ENCODE data around the gene ATP13A2.
A peak's percentile ranks its signal among the peaks of the same experiment; 100 is the strongest.
"Not testable (repeated sequence)": the region's sequence is repeated elsewhere in the genome, so short reads cannot be mapped to it uniquely, and the experiment has no call there.

Gene ATP13A2

GRCh38 chr1:16966282-16966681 is 45.4 kb downstream of the ATP13A2 start:
- Histone ChIP-seq H3K36me3 (ENCODE audit: control insufficient read depth, insufficient read depth, low read length) (peaks cover 15% of the 10 kb centered on the region), H3K9me3 (ENCODE audit: control insufficient read depth, low read length) (no peaks in the 10 kb centered on the region), H3K4me1 (ENCODE audit: control insufficient read depth, insufficient read depth, low read length, poor library complexity, severe bottlenecking) (no peaks in the 10 kb centered on the region), H3K27me3 (replicated peaks; ENCODE audit: control insufficient read depth, insufficient read depth, low read length, poor library complexity, severe bottlenecking) (no peaks in the 10 kb centered on the region), H3K4me3 (ENCODE audit: insufficient read depth, low read depth, low read length, poor library complexity, severe bottlenecking) (no peak overlapping the region), H3K27ac (ENCODE audit: insufficient read depth, low read length, poor library complexity, severe bottlenecking) (no peak overlapping the region)
- no peak for DNase-seq

- H3K4me3 ChIP-seq (ENCODE audit: insufficient read depth, low read depth, low read length, poor library complexity, severe bottlenecking): no peak overlapping the region
- H3K4me1 ChIP-seq (ENCODE audit: control insufficient read depth, insufficient read depth, low read length, poor library complexity, severe bottlenecking): no peaks in the 10 kb centered on the region
- no peak for DNase-seq
- peaks cover 15% of the 10 kb centered on the region for H3K36me3 ChIP-seq (ENCODE audit: control insufficient read depth, insufficient read depth, low read length)
- H3K9me3 ChIP-seq (ENCODE audit: control insufficient read depth, low read length): no peaks in the 10 kb centered on the region
- no peak overlapping the region for H3K27ac ChIP-seq (ENCODE audit: insufficient read depth, low read length, poor library complexity, severe bottlenecking)
- H3K27me3 ChIP-seq (replicated peaks; ENCODE audit: control insufficient read depth, insufficient read depth, low read length, poor library complexity, severe bottlenecking): no peaks in the 10 kb centered on the region
These were observed 46.2 kb downstream of the ATP13A2 start for GRCh38 chr1:16965486-16966067.

DNA sequence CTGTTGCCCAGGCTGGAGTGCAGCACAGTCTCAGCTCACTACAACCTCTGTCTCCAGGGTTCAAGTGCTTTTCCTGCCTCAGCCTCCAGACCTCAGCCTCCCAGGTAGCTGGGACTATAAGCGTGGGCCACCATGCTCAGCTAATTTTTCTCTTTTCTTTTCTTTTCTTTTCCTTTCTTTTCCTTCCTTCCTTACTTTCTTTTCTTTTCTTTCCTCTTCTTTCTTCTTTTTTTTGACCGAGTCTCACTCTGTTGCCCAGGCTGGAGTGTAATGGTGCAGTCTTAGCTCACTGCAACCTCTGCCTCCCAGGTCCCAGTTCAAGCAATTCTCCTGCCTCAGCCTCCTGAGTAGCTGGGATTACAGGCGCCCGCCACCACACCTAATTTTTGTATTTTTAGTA is 47.6 kb downstream of the ATP13A2 start:
- H3K27ac ChIP-seq (ENCODE audit: insufficient read depth, low read length, poor library complexity, severe bottlenecking); H3K4me3 ChIP-seq (ENCODE audit: insufficient read depth, low read depth, low read length, poor library complexity, severe bottlenecking); H3K9me3 ChIP-seq (ENCODE audit: control insufficient read depth, low read length); H3K27me3 ChIP-seq (replicated peaks; ENCODE audit: control insufficient read depth, insufficient read depth, low read length, poor library complexity, severe bottlenecking); H3K4me1 ChIP-seq (ENCODE audit: control insufficient read depth, insufficient read depth, low read length, poor library complexity, severe bottlenecking); DNase-seq: not testable (repeated sequence)
- H3K36me3 ChIP-seq (ENCODE audit: control insufficient read depth, insufficient read depth, low read length): peaks cover 12% of the 10 kb centered on the region

DNA sequence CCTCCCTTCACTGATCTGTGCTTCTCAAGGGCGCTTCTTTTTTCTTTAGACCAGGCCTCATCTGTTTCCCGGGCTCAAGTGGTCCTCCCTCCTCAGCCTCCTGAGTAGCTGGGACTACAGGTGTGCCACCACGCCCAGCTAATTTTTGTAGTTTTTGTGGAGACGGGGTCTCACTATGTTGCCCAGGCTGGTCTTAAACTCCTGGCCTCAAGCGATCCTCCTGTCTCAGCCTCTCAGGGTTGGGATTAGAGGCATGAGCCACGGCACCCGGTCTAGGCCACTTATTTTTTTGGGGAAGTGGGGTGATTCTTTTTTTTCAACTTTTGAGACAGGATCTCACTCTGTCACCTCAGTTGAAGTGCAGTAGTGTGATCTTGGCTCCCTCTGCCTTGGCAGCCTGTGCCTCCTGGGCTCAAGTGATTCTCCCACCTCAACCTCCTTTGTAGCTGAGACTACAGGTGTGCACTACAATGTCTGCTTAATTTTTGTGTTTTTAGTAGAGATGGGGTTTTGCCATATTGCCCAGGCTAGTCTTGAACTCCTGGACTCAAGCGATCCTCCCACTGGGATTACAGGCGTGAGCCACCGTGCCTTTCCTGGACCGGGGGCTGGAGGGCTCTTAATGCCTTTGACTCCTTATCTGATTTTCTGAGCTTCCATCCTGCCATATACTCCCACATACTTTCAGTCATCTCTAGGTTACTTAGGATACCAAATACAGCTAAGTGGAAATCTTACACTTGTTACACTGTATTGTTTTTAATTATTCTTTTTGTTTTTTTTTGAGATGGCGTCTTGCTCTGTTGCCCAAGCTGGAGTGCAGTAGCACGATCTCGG is 50.2 kb downstream of the ATP13A2 start:
- peaks cover 2% of the 10 kb centered on the region for H3K36me3 ChIP-seq (ENCODE audit: control insufficient read depth, insufficient read depth, low read length)
- no peak overlapping the region for H3K27ac ChIP-seq (ENCODE audit: insufficient read depth, low read length, poor library complexity, severe bottlenecking)
- no peaks in the 10 kb centered on the region for H3K9me3 ChIP-seq (ENCODE audit: control insufficient read depth, low read length)
- no peak for DNase-seq
- no peaks in the 10 kb centered on the region for H3K4me1 ChIP-seq (ENCODE audit: control insufficient read depth, insufficient read depth, low read length, poor library complexity, severe bottlenecking)
- peak overlapping the region; percentile 40 for H3K4me3 ChIP-seq (ENCODE audit: insufficient read depth, low read depth, low read length, poor library complexity, severe bottlenecking)
- H3K27me3 ChIP-seq (replicated peaks; ENCODE audit: control insufficient read depth, insufficient read depth, low read length, poor library complexity, severe bottlenecking): no peaks in the 10 kb centered on the region

DNA sequence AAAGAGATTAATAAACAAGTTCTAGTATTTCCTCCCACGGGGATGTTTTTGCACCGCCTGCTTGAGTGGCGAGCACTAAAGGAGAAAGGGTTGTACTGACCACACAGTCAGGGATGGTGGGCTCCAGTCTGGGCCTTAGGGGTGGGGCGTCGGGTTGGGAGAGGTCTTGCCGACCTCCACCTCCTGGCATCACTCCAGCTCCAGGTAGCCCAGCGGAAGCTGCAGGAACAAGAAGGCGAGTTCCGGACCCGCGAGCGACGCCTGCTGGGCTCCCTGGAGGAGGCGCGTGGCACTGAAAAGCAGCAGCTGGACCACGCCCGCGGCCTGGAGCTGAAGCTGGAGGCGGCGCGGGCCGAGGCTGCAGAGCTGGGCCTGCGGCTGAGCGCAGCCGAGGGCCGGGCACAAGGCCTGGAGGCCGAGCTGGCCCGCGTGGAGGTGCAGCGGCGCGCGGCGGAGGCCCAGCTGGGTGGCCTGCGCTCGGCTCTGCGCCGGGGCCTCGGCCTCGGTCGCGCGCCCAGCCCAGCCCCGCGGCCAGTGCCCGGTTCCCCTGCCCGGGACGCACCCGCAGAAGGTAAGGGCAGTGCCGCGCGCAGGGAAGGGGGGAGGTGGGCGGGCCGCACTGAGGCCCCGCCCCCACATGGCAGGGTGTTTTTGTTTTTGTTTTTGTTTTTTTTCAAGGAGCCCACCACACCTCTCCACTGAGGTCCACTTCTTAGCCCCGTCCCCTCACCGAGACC is 51.0 kb downstream of the ATP13A2 start:
- peak; percentile 51 to 72 (median 56) for DNase-seq
- H3K4me3 ChIP-seq (ENCODE audit: insufficient read depth, low read depth, low read length, poor library complexity, severe bottlenecking): peak overlapping the region; percentile 40
- no peaks in the 10 kb centered on the region for H3K4me1 ChIP-seq (ENCODE audit: control insufficient read depth, insufficient read depth, low read length, poor library complexity, severe bottlenecking)
- no peak overlapping the region for H3K27ac ChIP-seq (ENCODE audit: insufficient read depth, low read length, poor library complexity, severe bottlenecking)
- no peaks in the 10 kb centered on the region for H3K27me3 ChIP-seq (replicated peaks; ENCODE audit: control insufficient read depth, insufficient read depth, low read length, poor library complexity, severe bottlenecking)
- no peaks in the 10 kb centered on the region for H3K9me3 ChIP-seq (ENCODE audit: control insufficient read depth, low read length)
- peaks cover 3% of the 10 kb centered on the region for H3K36me3 ChIP-seq (ENCODE audit: control insufficient read depth, insufficient read depth, low read length)

- no peak overlapping the region for H3K27ac ChIP-seq (ENCODE audit: insufficient read depth, low read length, poor library complexity, severe bottlenecking)
- H3K9me3 ChIP-seq (ENCODE audit: control insufficient read depth, low read length): no peaks in the 10 kb centered on the region
- H3K36me3 ChIP-seq (ENCODE audit: control insufficient read depth, insufficient read depth, low read length): peaks cover 10% of the 10 kb centered on the region
- H3K4me3 ChIP-seq (ENCODE audit: insufficient read depth, low read depth, low read length, poor library complexity, severe bottlenecking): no peak overlapping the region
- no peak for DNase-seq
- no peaks in the 10 kb centered on the region for H3K4me1 ChIP-seq (ENCODE audit: control insufficient read depth, insufficient read depth, low read length, poor library complexity, severe bottlenecking)
- H3K27me3 ChIP-seq (replicated peaks; ENCODE audit: control insufficient read depth, insufficient read depth, low read length, poor library complexity, severe bottlenecking): no peaks in the 10 kb centered on the region
These were observed 53.3 kb downstream of the ATP13A2 start for GRCh38 chr1:16958475-16958874.

- no peaks in the 10 kb centered on the region for H3K4me1 ChIP-seq (ENCODE audit: control insufficient read depth, insufficient read depth, low read length, poor library complexity, severe bottlenecking)
- no peaks in the 10 kb centered on the region for H3K27me3 ChIP-seq (replicated peaks; ENCODE audit: control insufficient read depth, insufficient read depth, low read length, poor library complexity, severe bottlenecking)
- peaks cover 10% of the 10 kb centered on the region for H3K36me3 ChIP-seq (ENCODE audit: control insufficient read depth, insufficient read depth, low read length)
- no peaks in the 10 kb centered on the region for H3K9me3 ChIP-seq (ENCODE audit: control insufficient read depth, low read length)
- H3K4me3 ChIP-seq (ENCODE audit: insufficient read depth, low read depth, low read length, poor library complexity, severe bottlenecking): no peak overlapping the region
- H3K27ac ChIP-seq (ENCODE audit: insufficient read depth, low read length, poor library complexity, severe bottlenecking): no peak overlapping the region
- DNase-seq: no peak
These were observed 54.0 kb downstream of the ATP13A2 start for GRCh38 chr1:16957731-16958130.

DNA sequence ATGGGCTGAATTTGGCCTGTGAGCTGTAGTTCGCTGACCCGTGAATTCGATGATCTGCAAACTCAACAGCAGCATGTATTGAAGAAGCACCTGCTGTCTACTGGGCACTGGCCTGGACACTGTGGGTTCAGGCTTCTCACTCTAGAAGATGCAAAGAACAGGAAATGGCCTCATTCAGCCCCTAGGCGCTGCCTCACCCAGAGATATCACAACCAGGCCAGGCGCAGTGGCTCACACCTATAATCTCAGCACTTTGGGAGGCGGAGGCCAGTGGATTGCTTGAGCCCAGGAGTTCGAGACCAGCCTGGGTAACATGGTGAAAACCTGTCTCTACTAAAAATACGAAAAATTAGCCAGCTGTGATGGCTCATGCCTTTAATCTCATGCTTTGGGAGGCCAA is 55.0 kb downstream of the ATP13A2 start:
- DNase-seq: no peak
- H3K36me3 ChIP-seq (ENCODE audit: control insufficient read depth, insufficient read depth, low read length): peaks cover 10% of the 10 kb centered on the region
- no peak overlapping the region for H3K27ac ChIP-seq (ENCODE audit: insufficient read depth, low read length, poor library complexity, severe bottlenecking)
- H3K27me3 ChIP-seq (replicated peaks; ENCODE audit: control insufficient read depth, insufficient read depth, low read length, poor library complexity, severe bottlenecking): no peaks in the 10 kb centered on the region
- H3K9me3 ChIP-seq (ENCODE audit: control insufficient read depth, low read length): no peaks in the 10 kb centered on the region
- H3K4me3 ChIP-seq (ENCODE audit: insufficient read depth, low read depth, low read length, poor library complexity, severe bottlenecking): no peak overlapping the region
- H3K4me1 ChIP-seq (ENCODE audit: control insufficient read depth, insufficient read depth, low read length, poor library complexity, severe bottlenecking): no peaks in the 10 kb centered on the region

DNA sequence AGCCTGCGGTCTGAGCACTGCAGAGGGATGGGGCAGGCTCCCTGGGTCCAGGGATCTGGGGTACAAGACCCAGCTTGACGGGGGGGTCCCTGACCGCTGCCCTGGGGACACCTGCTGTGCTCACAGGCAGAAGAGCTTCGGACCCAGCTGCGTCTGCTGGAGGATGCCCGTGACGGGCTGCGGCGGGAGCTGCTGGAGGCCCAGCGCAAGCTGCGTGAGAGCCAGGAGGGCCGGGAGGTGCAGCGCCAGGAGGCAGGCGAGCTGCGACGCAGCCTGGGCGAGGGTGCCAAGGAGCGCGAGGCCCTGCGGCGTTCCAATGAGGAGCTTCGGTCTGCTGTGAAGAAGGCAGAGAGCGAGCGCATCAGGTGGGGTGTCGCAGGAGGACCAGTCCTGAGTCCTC is 56.5 kb downstream of the ATP13A2 start:
- Histone ChIP-seq H3K4me1 (ENCODE audit: control insufficient read depth, insufficient read depth, low read length, poor library complexity, severe bottlenecking) (no peaks in the 10 kb centered on the region), H3K9me3 (ENCODE audit: control insufficient read depth, low read length) (no peaks in the 10 kb centered on the region), H3K27me3 (replicated peaks; ENCODE audit: control insufficient read depth, insufficient read depth, low read length, poor library complexity, severe bottlenecking) (no peaks in the 10 kb centered on the region), H3K36me3 (ENCODE audit: control insufficient read depth, insufficient read depth, low read length) (peaks cover 10% of the 10 kb centered on the region), H3K27ac (ENCODE audit: insufficient read depth, low read length, poor library complexity, severe bottlenecking) (no peak overlapping the region), H3K4me3 (ENCODE audit: insufficient read depth, low read depth, low read length, poor library complexity, severe bottlenecking) (no peak overlapping the region)
- DNase-seq: no peak

GRCh38 chr1:16954579-16954978 is 57.1 kb downstream of the ATP13A2 start:
- Histone ChIP-seq H3K27ac (ENCODE audit: insufficient read depth, low read length, poor library complexity, severe bottlenecking) (no peak overlapping the region), H3K4me1 (ENCODE audit: control insufficient read depth, insufficient read depth, low read length, poor library complexity, severe bottlenecking) (no peaks in the 10 kb centered on the region), H3K4me3 (ENCODE audit: insufficient read depth, low read depth, low read length, poor library complexity, severe bottlenecking) (no peak overlapping the region), H3K36me3 (ENCODE audit: control insufficient read depth, insufficient read depth, low read length) (peaks cover 10% of the 10 kb centered on the region), H3K27me3 (replicated peaks; ENCODE audit: control insufficient read depth, insufficient read depth, low read length, poor library complexity, severe bottlenecking) (no peaks in the 10 kb centered on the region), H3K9me3 (ENCODE audit: control insufficient read depth, low read length) (no peaks in the 10 kb centered on the region)
- no peak for DNase-seq

Data from effector memory CD4-positive, alpha-beta T cell (primary cell).